SKM-1 (cell line): ENCODE data around the gene C21orf58.
"Not testable (repeated sequence)": the region's sequence is repeated elsewhere in the genome, so short reads cannot be mapped to it uniquely, and the experiment has no call there.

Experiments used
- DNase-seq: peaks from one replicate; lab custom pipeline; 2025; ENCODE audit not compliant: unreplicated experiment; lab: John Stamatoyannopoulos, UW

The C21orf58 gene

DNA sequence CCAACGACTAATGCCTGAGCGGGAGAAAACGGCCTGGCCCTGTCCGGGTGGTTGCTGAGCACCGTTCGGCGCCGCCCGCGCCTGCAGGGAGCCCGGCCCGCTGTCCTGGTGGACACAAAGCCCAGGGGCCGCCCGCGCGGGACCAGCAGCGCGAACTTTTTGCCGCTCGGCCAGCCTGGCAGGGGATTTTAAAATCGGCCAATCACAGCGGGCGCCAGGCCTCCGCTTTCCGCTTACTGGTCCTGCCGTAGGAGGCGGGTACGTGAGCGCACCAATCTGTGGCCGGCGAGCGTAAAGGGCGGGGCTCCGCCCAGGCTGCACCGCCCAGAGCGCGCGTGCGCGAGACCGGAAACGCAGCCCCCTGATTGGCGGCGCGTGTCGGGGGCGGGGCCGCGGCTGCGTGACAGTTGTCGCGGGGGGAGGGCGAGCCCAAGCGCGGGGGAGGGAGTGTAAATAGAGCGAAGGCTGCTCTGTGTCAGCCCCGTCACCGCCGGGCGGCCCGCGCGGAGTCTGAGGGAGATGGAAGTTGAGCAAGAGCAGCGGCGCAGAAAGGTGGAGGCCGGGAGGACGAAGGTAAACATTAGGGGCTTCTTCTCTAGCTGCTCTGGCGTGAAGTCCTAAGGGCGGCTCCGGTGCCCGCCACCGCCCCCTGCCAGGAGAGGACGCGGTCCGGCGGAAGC is at the start of gene C21orf58, which contains the start of gene PCNT:
TSS of gene C21orf58 (minus strand) at position 161 of the 680 bp plus-strand sequence. CDS start 1,132 bp downstream, outside the sequence.
TSS of gene PCNT (plus strand) at position 447 of the 680 bp plus-strand sequence. CDS start at position 520, 73 bp downstream.
- peak; percentile 93 for DNase-seq

DNA sequence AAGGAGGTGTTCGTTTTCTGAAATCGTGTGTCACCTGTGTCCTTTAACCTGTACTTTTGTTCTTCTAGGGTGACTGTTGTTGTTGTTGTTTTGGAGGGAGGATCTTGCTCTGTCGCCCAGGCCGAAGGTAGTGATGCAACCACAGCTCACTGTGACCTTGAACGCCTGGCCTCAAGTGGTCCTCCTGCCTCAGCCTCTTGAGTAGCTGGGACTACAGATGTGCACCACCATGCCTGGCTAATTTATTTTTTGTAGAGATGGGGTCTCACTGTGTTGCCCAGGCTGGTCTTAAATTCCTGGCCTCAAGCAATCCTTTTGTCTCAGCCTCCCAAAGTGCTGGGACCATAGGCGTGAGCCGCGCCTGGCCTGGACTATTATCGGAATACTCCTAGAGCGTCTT is 49.3 kb upstream of the C21orf58 start:
- DNase-seq = not testable (repeated sequence)

DNA sequence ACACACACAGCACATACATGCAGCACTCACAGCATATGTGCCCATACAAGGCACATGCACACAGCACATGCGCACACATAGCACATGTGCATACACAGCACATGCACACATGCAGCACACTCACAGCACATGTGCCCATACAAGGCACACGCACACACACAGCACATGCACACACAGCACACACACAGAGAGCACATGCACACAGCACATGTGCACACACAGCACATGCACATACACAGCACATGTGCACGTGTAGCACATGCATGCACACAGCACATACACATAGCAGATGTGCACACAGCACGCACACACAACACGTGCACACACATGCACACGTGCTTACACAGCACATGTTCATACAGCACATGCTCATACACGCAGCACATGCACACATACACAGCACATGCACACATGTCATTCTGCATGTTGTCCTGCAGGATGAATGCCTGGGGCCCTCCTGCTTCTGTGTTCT is 48.4 kb upstream of the C21orf58 start:
- no peak for DNase-seq

DNA sequence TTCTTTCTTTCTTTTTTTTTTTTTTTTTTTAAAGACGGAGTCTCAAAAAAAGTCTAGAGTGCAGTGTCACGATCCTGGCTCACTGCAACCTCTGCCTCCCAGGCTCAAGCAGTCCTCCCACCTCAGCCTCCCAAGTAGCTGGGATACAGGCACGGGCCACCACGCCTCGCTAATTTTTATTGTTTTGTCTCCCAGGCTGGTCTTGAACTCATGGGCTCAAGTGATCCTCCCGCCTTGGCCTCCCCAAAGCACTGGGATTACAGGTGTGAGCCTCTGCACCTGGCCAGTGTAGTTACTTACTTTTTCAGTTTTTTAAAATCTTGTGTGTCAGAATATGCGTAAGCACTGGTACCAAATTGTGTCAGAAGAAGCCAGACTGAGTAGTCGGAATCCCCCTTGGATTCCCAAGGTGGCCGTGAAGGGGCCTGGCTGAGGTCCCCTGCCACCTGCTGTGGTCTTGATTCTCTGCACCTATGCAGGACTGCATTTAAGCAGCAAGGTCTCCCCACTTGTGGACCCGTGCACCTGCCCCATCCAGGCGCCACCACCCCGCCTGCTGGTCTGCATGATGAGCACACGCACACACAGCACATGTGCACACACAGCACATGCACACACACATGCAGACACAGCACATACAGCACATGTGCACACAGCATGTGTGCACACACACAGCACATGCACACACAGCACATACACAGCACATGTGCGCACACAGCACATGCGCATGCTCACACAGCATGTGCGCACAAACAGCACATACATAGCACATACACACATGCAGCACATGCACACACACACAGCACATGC is 47.7 kb upstream of the C21orf58 start:
- DNase-seq = no peak

- DNase-seq = no peak
Observed at GRCh38 chr21:46369520-46370235, 46.0 kb upstream of the C21orf58 start.

DNA sequence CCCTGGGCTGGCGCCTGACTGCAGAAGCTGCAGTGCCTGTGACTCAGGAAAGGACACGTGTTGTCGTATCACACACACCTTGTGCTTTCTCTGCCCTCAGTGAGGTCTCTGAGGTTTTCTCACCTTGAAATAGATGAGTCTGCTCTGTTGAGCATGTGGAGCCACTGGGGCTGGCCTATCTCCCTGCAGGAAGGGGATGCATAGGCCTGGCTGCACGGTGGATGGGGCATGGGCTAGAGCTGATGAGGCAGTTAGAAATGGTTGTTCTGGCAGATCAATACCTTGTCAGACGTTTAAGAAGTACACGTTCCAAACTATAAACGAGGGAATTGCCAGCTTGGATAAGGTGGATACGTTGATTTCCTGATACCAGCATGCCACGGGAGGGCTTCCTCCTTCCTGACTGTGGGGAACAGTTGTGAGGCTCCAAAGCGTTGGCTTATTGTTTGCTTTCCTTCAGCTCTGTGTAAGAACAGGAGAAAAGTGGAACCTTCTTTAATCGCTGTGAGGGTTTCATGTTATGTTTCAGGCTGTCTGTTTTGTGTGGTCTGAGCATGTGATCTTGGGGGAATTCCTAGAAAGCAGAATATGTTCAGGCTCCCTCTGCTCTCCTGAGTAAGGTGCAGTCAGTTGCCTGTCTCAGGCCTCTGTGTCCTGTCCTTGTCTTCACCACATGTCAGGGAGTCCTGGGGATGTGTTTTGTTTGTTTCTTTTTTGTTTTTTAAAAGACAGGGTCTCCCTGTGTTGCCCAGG is 45.0 kb upstream of the C21orf58 start:
- no peak for DNase-seq

- DNase-seq = no peak
Observed at GRCh38 chr21:46366966-46367365, 43.3 kb upstream of the C21orf58 start.

GRCh38 chr21:46366561-46366960 is 42.9 kb upstream of the C21orf58 start:
- DNase-seq = no peak

DNA sequence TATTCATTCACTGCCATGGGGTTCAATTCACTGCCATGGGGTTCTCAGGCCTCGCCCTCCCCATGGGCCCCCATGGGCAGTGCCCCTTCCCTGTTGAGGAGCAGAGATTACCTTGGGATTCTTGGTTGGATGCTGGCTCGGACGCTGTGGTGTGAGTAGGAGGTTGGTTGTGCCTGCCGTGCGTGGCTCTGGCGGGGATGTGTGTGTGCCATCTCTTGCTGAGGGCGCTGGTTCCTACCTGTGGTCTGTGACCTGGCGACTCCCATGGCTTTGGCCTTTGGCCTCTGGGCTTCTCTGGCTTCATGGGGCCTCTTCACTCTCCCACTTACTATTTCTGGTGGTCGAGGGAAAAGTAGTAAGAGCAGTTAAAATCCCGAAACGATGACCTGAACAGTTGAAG is 42.4 kb upstream of the C21orf58 start:
- no peak for DNase-seq

- DNase-seq = no peak
Observed at GRCh38 chr21:46363698-46364097, 40.0 kb upstream of the C21orf58 start.

DNA sequence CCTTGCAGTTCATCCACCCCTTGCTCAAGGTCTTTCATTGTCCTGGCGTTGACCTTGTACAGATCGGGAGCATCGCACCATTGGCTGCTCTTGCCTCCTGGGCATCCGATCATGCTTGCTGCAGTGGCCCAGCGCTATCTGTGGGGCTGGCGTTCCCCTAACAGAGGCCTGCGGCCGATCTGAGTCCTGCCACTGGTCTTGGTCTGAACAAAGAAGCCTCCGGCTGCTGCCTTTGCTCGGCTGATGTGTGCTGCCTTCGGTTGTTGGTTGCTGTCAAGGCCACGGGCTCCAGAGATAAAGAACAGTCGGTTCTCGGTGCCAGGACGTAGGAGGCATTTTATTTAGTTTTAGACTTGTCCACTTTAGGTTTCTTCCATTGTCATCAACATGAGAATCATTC is 39.3 kb upstream of the C21orf58 start:
- DNase-seq = no peak

DNA sequence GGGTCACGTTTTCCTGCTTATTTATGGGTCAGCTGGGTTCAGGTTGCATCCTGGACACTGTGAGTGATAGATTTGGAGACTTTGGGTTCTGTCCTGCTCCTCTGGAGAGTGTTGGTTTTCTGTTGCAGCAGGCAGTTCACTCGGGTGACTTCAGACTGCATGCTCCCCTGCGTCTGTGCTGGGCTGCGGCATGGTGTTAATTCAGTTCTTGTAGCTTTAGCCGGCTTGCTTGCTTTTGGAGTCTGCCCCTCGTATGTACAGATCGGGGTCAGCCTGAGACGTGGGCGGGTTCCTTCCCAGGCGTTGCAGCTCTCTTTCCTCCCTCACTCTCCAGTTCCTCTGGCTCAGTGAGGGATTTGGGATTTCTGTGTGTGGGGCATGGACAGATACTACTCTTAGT is 38.3 kb upstream of the C21orf58 start:
- no peak for DNase-seq

DNA sequence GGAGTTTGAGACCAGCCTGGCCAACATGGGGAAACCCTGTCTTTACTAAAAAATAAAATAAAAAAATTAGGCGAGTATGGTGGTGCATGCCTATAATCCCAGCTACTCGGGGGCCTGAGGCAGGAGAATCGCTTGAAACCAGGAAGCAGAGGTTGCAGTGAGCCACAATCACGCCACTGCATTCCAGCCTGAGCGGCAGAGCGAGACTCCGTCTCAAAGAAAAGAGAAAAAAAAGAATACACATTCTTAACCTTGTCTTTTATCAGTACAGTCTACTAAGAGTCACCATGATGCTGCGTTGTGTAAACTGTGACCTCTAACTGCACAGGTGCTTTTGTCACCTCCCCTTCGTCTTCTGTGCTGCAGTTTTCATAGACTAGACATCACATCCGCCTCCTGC is 37.5 kb upstream of the C21orf58 start:
- no peak for DNase-seq

GRCh38 chr21:46357684-46358425 is 34.2 kb upstream of the C21orf58 start:
- no peak for DNase-seq

DNA sequence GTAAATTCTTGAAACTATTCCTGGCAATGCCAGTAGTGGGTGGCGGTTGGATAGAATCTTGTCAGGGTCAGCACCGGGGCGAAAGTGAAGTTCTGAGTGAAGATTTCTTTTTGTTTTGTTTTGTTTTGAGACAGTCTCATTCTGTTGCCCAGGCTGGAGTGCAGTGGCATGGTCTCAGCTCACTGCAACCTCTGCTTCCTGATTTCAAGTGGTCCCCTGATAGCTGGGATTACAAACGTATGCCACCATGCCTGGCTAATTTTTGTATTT is 33.6 kb upstream of the C21orf58 start:
- DNase-seq = no peak

- no peak for DNase-seq
Observed at GRCh38 chr21:46356494-46357334, 33.0 kb upstream of the C21orf58 start.

- no peak for DNase-seq
Observed at GRCh38 chr21:46356005-46356338, 32.3 kb upstream of the C21orf58 start.

DNA sequence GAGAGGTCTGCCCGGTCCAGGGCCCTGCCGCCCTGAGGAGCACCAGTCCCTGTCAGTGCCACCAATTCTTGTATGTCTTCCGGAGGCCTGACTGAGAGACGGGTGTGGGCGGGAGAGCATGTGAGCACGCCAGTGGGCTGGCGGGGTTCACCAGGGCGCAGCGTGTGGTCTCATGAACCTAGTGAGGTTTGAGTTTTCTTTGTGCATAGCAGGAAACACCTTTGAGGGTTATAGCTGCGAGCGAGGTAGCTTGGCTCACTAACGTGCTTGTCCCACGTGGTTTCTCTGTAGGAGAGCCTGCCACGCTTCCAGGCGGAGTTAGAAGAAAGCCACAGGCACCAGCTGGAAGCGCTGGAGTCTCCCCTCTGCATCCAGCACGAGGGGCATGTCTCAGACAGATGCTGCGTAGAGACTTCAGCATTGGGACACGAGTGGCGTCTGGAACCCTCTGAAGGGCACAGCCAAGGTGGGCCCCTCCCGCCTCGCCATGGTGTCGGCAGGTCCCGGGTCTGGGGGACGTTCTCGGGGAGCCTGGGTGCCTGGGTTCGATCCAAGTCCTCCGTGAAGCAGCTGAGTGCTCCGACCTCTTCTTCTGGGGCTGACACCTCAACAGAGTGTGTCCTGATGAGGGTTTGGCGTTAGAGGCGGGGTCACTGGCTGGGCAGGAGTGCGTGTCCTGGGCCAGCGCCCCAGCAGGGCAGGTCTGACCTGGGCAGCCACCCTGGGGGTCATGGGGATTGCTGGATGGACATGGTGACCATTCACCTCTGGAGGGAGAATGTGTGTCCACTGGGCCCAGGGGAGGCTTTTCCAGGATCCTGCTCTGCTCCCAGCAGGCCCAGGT is 31.7 kb upstream of the C21orf58 start:
- DNase-seq = no peak

DNA sequence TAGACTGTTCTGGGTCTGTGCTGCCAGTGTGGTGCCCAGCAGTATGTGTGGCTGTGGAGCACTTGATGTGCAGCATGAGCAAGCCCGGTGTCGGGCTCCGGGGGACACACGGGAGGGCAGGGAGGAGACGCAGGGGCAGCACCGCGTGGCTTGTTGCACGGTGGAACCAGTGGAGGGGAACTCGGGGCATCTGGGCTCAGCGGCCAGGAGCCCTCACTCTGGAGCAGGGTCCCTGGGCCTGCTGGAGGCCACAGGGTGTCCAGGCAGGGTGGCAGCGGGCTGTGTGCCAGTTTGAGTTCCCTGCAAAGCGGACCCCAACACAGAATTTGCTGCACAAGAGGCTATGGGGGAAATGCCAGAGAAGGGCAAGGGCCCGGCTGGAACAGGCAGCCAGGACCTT is 30.8 kb upstream of the C21orf58 start:
- no peak for DNase-seq
